Measurements from ENCODE around the gene NCL.

Gene NCL

GRCh38 chr2:231486851-231487596, 22.7 kb upstream of the NCL start:
- Histone ChIP-seq H3K36me3 (ENCODE audit: insufficient read depth, low read length) (no peaks in the 10 kb centered on the region), H3K27ac (ENCODE audit: low read depth, low read length) (no peak overlapping the region), H3K27me3 (ENCODE audit: insufficient read depth, low read length) (no peaks in the 10 kb centered on the region), H3K4me1 (ENCODE audit: insufficient read depth, low read length) (no peaks in the 10 kb centered on the region), H3K9me3 (ENCODE audit: insufficient read depth, low read depth, low read length) (0 out of 2 replicates have a peak, but pooled peaks cover 6% of the 10 kb centered on the region), H3K4me3 (ENCODE audit: low read length) (no peak overlapping the region), H3K9ac (ENCODE audit: low read depth, low read length) (no peak overlapping the region)
- WGBS = 96% methylated on average over 6 of the region's 6 CpGs

GRCh38 chr2:231483398-231484329, 19.4 kb upstream of the NCL start:
- no peaks in the 10 kb centered on the region for H3K4me1 ChIP-seq (ENCODE audit: insufficient read depth, low read length)
- no peak overlapping the region for H3K4me3 ChIP-seq (ENCODE audit: low read length)
- no peaks in the 10 kb centered on the region for H3K36me3 ChIP-seq (ENCODE audit: insufficient read depth, low read length)
- WGBS = 89% methylated on average over 65 of the region's 65 CpGs
- H3K27me3 ChIP-seq (ENCODE audit: insufficient read depth, low read length) = no peaks in the 10 kb centered on the region
- no peaks in the 10 kb centered on the region for H3K9me3 ChIP-seq (ENCODE audit: insufficient read depth, low read depth, low read length)
- H3K27ac ChIP-seq (ENCODE audit: low read depth, low read length) = no peak overlapping the region
- no peak overlapping the region for H3K9ac ChIP-seq (ENCODE audit: low read depth, low read length)

- Histone ChIP-seq H3K27me3 (ENCODE audit: insufficient read depth, low read length) (no peaks in the 10 kb centered on the region), H3K36me3 (ENCODE audit: insufficient read depth, low read length) (no peaks in the 10 kb centered on the region), H3K4me1 (ENCODE audit: insufficient read depth, low read length) (no peaks in the 10 kb centered on the region), H3K9me3 (ENCODE audit: insufficient read depth, low read depth, low read length) (no peaks in the 10 kb centered on the region), H3K27ac (ENCODE audit: low read depth, low read length) (no peak overlapping the region), H3K9ac (ENCODE audit: low read depth, low read length) (no peak overlapping the region), H3K4me3 (ENCODE audit: low read length) (no peak overlapping the region)
- WGBS = 60% methylated on average over 36 of the region's 36 CpGs
Measured at GRCh38 chr2:231482806-231483391, 18.6 kb upstream of the NCL start.

- Histone ChIP-seq H3K27ac (ENCODE audit: low read depth, low read length) (no peak overlapping the region), H3K4me3 (ENCODE audit: low read length) (no peak overlapping the region), H3K9me3 (ENCODE audit: insufficient read depth, low read depth, low read length) (no peaks in the 10 kb centered on the region), H3K36me3 (ENCODE audit: insufficient read depth, low read length) (no peaks in the 10 kb centered on the region), H3K9ac (ENCODE audit: low read depth, low read length) (no peak overlapping the region), H3K27me3 (ENCODE audit: insufficient read depth, low read length) (no peaks in the 10 kb centered on the region), H3K4me1 (ENCODE audit: insufficient read depth, low read length) (no peaks in the 10 kb centered on the region)
- 91% methylated on average over 3 of the region's 3 CpGs for WGBS
Measured at GRCh38 chr2:231480781-231481180, 16.5 kb upstream of the NCL start.

GRCh38 chr2:231479455-231479854, 15.2 kb upstream of the NCL start:
- Histone ChIP-seq H3K4me1 (ENCODE audit: insufficient read depth, low read length) (no peaks in the 10 kb centered on the region), H3K36me3 (ENCODE audit: insufficient read depth, low read length) (no peaks in the 10 kb centered on the region), H3K9ac (ENCODE audit: low read depth, low read length) (no peak overlapping the region), H3K27me3 (ENCODE audit: insufficient read depth, low read length) (no peaks in the 10 kb centered on the region), H3K9me3 (ENCODE audit: insufficient read depth, low read depth, low read length) (no peaks in the 10 kb centered on the region), H3K4me3 (ENCODE audit: low read length) (no peak overlapping the region), H3K27ac (ENCODE audit: low read depth, low read length) (no peak overlapping the region)
- WGBS = 93% methylated on average over 8 of the region's 9 CpGs

- Histone ChIP-seq H3K36me3 (ENCODE audit: insufficient read depth, low read length) (no peaks in the 10 kb centered on the region), H3K27me3 (ENCODE audit: insufficient read depth, low read length) (no peaks in the 10 kb centered on the region), H3K9ac (ENCODE audit: low read depth, low read length) (no peak overlapping the region), H3K27ac (ENCODE audit: low read depth, low read length) (no peak overlapping the region), H3K9me3 (ENCODE audit: insufficient read depth, low read depth, low read length) (no peaks in the 10 kb centered on the region), H3K4me3 (ENCODE audit: low read length) (no peak overlapping the region), H3K4me1 (ENCODE audit: insufficient read depth, low read length) (no peaks in the 10 kb centered on the region)
- WGBS = 93% methylated on average over 2 of the region's 3 CpGs
Measured at GRCh38 chr2:231476920-231477319, 12.6 kb upstream of the NCL start.

GRCh38 chr2:231475965-231476364, 11.7 kb upstream of the NCL start:
- WGBS = 78% methylated on average over 1 of the region's 3 CpGs
- H3K9ac ChIP-seq (ENCODE audit: low read depth, low read length) = no peak overlapping the region
- no peaks in the 10 kb centered on the region for H3K27me3 ChIP-seq (ENCODE audit: insufficient read depth, low read length)
- no peak overlapping the region for H3K4me3 ChIP-seq (ENCODE audit: low read length)
- H3K9me3 ChIP-seq (ENCODE audit: insufficient read depth, low read depth, low read length) = no peaks in the 10 kb centered on the region
- no peaks in the 10 kb centered on the region for H3K4me1 ChIP-seq (ENCODE audit: insufficient read depth, low read length)
- H3K36me3 ChIP-seq (ENCODE audit: insufficient read depth, low read length) = no peaks in the 10 kb centered on the region
- H3K27ac ChIP-seq (ENCODE audit: low read depth, low read length) = no peak overlapping the region

- WGBS = 95% methylated on average over 3 of the region's 3 CpGs
- no peaks in the 10 kb centered on the region for H3K36me3 ChIP-seq (ENCODE audit: insufficient read depth, low read length)
- H3K4me3 ChIP-seq (ENCODE audit: low read length) = no peak overlapping the region
- H3K27ac ChIP-seq (ENCODE audit: low read depth, low read length) = no peak overlapping the region
- H3K27me3 ChIP-seq (ENCODE audit: insufficient read depth, low read length) = no peaks in the 10 kb centered on the region
- H3K9me3 ChIP-seq (ENCODE audit: insufficient read depth, low read depth, low read length) = no peaks in the 10 kb centered on the region
- no peak overlapping the region for H3K9ac ChIP-seq (ENCODE audit: low read depth, low read length)
- H3K4me1 ChIP-seq (ENCODE audit: insufficient read depth, low read length) = no peaks in the 10 kb centered on the region
Measured at GRCh38 chr2:231472816-231473215, 8.5 kb upstream of the NCL start.

- Histone ChIP-seq H3K9me3 (ENCODE audit: insufficient read depth, low read depth, low read length) (no peaks in the 10 kb centered on the region), H3K4me3 (ENCODE audit: low read length) (no peak overlapping the region), H3K27ac (ENCODE audit: low read depth, low read length) (no peak overlapping the region), H3K27me3 (ENCODE audit: insufficient read depth, low read length) (no peaks in the 10 kb centered on the region), H3K9ac (ENCODE audit: low read depth, low read length) (no peak overlapping the region), H3K36me3 (ENCODE audit: insufficient read depth, low read length) (no peaks in the 10 kb centered on the region), H3K4me1 (ENCODE audit: insufficient read depth, low read length) (no peaks in the 10 kb centered on the region)
- 84% methylated on average over 6 of the region's 6 CpGs for WGBS
Measured at GRCh38 chr2:231470246-231470900, 6.1 kb upstream of the NCL start.

- Histone ChIP-seq H3K27me3 (ENCODE audit: insufficient read depth, low read length) (no peaks in the 10 kb centered on the region), H3K4me3 (ENCODE audit: low read length) (no peak overlapping the region), H3K4me1 (ENCODE audit: insufficient read depth, low read length) (no peaks in the 10 kb centered on the region), H3K9ac (ENCODE audit: low read depth, low read length) (no peak overlapping the region), H3K9me3 (ENCODE audit: insufficient read depth, low read depth, low read length) (no peaks in the 10 kb centered on the region), H3K36me3 (ENCODE audit: insufficient read depth, low read length) (no peaks in the 10 kb centered on the region), H3K27ac (ENCODE audit: low read depth, low read length) (no peak overlapping the region)
- WGBS = 69% methylated on average over 3 of the region's 3 CpGs
Measured at GRCh38 chr2:231469583-231469950, 5.3 kb upstream of the NCL start.
